GM12891 (cell line): ENCODE results near the gene MYEF2.

Experiments
- DNase-seq: peaks from one replicate; pipeline ENCODE4 v3.0.0; 2011; ENCODE audit warnings: low spot score; ENCODE audit not compliant: insufficient read length
- FAIRE-seq: peaks from 2 replicates; lab custom pipeline; 2011; peaks lifted over from hg19 to GRCh38; lab: Jason Lieb, UNC
- PAX5 ChIP-seq: IDR thresholded peaks from 2 replicates; pipeline ENCODE4 v1.6.1; 2011; ENCODE audit warnings: low read length, moderate library complexity, mild to moderate bottlenecking; ENCODE audit not compliant: insufficient read depth, severe bottlenecking
- POLR2A ChIP-seq: IDR thresholded peaks from 2 replicates; pipeline ENCODE4 v1.6.1; 2011; ENCODE audit warnings: low read depth, low read length, control low read depth
- POLR2AphosphoS5 ChIP-seq: IDR thresholded peaks from 2 replicates; pipeline ENCODE4 v1.6.1; 2011; ENCODE audit warnings: low read depth, low read length, control low read depth
- POU2F2 ChIP-seq: IDR thresholded peaks from 2 replicates; pipeline ENCODE4 v1.6.1; 2011; ENCODE audit warnings: low read depth, mild to moderate bottlenecking, control low read depth, low read length, moderate library complexity
- SPI1 ChIP-seq: IDR thresholded peaks from 2 replicates; pipeline ENCODE4 v1.6.1; 2011; ENCODE audit warnings: low read depth, low read length, control low read depth
- TAF1 ChIP-seq: IDR thresholded peaks from 2 replicates; pipeline ENCODE4 v1.6.1; 2011; ENCODE audit warnings: low read depth, low read length, control low read depth

MYEF2 gene

GRCh38 chr15:48097264-48097663, 80.8 kb downstream of the MYEF2 start:
- no peak for TF ChIP-seq POU2F2
- TF ChIP-seq POLR2AphosphoS5: no peak
- TF ChIP-seq PAX5: no peak
- TF ChIP-seq TAF1: no peak
- TF ChIP-seq SPI1: no peak
- no peak for TF ChIP-seq POLR2A
- no peak for FAIRE-seq
- DNase-seq: no peak

- DNase-seq (no peak), FAIRE-seq (no peak)
- TF ChIP-seq SPI1 (no peak), PAX5 (no peak), POLR2A (no peak), POU2F2 (no peak), POLR2AphosphoS5 (no peak), TAF1 (no peak)
Measured at GRCh38 chr15:48096813-48097212, 81.3 kb downstream of the MYEF2 start.

DNA sequence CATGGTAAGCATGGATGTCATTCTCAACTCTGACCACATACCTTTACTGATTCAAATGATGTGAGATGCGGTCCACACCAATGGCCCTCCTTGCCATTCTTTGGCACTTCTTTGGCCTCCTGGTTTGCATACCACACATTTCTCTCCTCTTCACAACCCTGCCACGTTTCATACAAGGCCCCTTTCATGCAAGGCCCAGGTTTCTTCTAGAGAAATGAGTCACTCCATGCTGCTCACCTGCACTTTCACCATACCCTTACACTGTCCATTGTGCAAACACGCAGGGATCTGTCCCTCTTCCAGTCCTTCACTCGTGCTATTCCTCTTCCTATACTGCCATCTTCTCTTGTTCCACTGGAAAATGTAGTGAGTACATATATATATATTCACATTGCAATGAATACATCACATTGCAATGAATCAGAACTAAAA, 81.7 kb downstream of the MYEF2 start:
- FAIRE-seq: no peak
- TF ChIP-seq SPI1: no peak
- TF ChIP-seq TAF1: no peak
- TF ChIP-seq POLR2AphosphoS5: no peak
- no peak for TF ChIP-seq POLR2A
- no peak for TF ChIP-seq POU2F2
- no peak for TF ChIP-seq PAX5
- DNase-seq: no peak

GRCh38 chr15:48091522-48091921, 86.6 kb downstream of the MYEF2 start:
- FAIRE-seq: no peak
- TF ChIP-seq POLR2A (no peak), POU2F2 (no peak), POLR2AphosphoS5 (no peak), TAF1 (no peak), SPI1 (no peak), PAX5 (no peak)
- no peak for DNase-seq

DNA sequence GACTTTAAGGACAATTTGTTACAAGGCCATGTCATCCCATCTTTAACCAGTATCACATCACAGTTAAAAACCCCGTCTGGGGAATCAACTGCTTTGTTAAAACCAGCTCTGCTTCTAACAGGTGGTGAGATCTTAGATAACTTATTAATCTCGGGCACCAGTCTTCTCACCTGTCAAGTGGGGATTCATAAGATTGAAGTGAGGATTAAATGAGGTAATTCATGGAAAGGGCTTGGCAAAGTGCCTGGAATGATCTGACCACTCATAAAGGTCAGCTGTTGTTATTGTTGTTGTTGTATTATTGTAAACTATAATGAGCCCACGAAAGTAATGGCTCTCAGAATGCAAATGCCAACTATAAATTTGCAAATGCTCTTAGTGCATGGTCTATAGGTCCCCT, 87.4 kb downstream of the MYEF2 start:
- TF ChIP-seq TAF1: no peak
- no peak for TF ChIP-seq PAX5
- TF ChIP-seq SPI1: no peak
- TF ChIP-seq POLR2AphosphoS5: no peak
- FAIRE-seq (no peak), DNase-seq (no peak)

DNA sequence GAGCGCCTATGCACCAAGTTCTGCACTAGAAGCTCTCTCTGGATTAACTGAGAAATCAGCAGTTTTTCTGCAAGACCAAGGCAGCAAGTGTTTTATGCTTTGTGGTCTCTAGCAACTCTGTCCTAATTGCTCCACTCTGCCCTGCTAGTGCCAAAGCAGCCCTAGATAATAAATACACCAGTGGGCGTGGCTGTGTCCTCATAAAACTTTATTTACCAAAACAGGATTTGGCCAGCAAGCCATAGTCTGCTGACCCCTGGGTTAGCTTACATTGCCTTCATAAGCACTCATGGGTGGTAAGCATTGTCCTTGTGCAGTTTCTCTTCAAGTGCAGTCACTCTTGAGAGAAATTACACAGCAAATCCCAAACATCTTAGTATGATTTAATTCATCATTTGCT, 88.0 kb downstream of the MYEF2 start:
- no peak for TF ChIP-seq TAF1
- TF ChIP-seq POLR2A: no peak
- no peak for TF ChIP-seq PAX5
- DNase-seq (no peak), FAIRE-seq (no peak)

GRCh38 chr15:48089702-48090101, 88.4 kb downstream of the MYEF2 start:
- FAIRE-seq: no peak
- no peak for TF ChIP-seq TAF1
- no peak for TF ChIP-seq POLR2AphosphoS5
- no peak for TF ChIP-seq POLR2A
- TF ChIP-seq POU2F2: no peak
- TF ChIP-seq PAX5: no peak
- no peak for TF ChIP-seq SPI1
- no peak for DNase-seq

DNA sequence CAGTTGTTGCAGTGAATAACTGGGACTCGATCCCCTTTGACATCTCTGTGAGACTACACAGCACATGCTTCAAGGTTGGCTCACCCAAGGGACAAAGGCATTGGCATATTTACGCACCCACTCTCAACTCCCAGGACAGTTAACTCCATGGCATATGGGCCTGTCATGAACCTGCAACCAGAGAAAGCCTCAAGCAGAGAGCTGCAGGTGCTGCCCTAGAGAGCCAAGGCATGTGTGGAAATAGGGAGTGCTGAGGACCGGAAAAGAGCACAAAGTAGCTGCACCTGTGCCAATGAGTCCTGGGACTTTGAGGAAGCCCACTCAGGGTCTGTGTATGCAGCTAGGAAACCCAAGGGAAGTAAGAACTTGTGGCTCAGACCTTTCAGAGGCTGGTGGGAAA, 90.3 kb downstream of the MYEF2 start:
- no peak for TF ChIP-seq TAF1
- no peak for TF ChIP-seq PAX5
- TF ChIP-seq POLR2A: no peak
- no peak for TF ChIP-seq POLR2AphosphoS5
- no peak for TF ChIP-seq POU2F2
- no peak for TF ChIP-seq SPI1
- no peak for FAIRE-seq
- DNase-seq: no peak

- no peak for TF ChIP-seq POU2F2
- TF ChIP-seq POLR2A: no peak
- TF ChIP-seq SPI1: no peak
- no peak for TF ChIP-seq TAF1
- TF ChIP-seq POLR2AphosphoS5: no peak
- no peak for TF ChIP-seq PAX5
- no peak for DNase-seq
- no peak for FAIRE-seq
Measured at GRCh38 chr15:48086576-48086975, 91.5 kb downstream of the MYEF2 start.

GRCh38 chr15:48086133-48086532, 92.0 kb downstream of the MYEF2 start:
- DNase-seq: no peak
- FAIRE-seq: no peak
- no peak for TF ChIP-seq POLR2AphosphoS5
- TF ChIP-seq POU2F2: no peak
- TF ChIP-seq TAF1: no peak
- TF ChIP-seq POLR2A: no peak
- TF ChIP-seq PAX5: no peak
- no peak for TF ChIP-seq SPI1

DNA sequence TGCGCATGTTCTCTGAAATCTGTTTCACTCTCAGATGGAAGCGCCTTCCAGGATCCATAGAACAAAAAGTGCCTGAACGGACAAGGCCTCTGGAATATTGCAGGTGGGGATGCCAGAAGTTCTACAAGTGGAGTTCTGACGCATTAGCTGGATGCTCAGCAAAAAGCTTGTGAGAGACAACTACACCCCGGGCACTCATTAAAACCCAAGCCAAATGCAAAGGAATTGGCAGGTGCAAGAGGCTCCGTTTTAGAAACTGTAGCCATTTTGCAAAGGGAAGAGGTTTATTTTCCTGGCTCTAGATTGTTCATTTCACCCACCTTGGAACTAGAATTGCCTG, 92.5 kb downstream of the MYEF2 start:
- TF ChIP-seq SPI1: no peak
- TF ChIP-seq PAX5: no peak
- no peak for TF ChIP-seq TAF1
- TF ChIP-seq POLR2AphosphoS5: no peak
- TF ChIP-seq POU2F2: no peak
- no peak for TF ChIP-seq POLR2A
- no peak for FAIRE-seq
- DNase-seq: no peak
